Measurements from ENCODE around the gene SLC12A4. TPM values are rescaled to one million over a fixed set of nuclear protein-coding genes. Genes with fewer than 3 reads are reported as not detected.

SLC12A4 gene
- total RNA-seq, 4 donors from 2014 or later = 18.1 to 46.4 (median 25.4) TPM

DNA sequence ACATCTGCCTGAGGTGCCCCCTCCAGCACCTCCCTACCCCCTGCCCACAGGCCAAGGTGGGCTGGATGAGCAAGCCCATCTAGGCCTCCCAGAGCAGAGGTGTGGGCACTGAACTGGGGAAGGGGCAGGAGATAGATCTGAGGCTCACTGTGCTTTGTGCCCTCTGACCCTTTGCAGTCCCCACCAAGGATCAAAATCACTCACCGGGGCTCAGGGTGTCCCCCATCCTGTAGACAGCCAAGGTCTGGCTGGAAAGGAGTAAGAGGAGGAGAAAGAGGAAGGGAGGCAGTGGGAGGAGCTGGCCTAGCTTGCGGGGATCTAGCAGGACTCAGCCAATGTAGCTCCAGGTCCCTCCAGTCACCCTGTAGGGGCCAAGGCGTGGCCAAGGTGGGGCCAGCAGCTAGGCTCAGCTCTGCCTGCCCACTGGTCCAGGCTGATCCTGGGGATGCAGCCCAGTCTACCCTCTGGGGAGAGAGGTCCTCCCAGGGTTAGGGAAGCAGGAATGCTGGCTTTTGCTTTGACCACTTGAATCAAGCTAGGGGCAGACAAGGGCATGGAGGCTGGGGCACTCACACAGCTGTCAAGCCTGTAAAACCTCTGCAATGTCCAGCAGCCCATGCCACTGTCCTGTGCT lies 1.8 kb downstream of the SLC12A4 start:
- in situ Hi-C loops (cut with MboI; ENCODE audit: low pct_ligation_motif_present in 1 of 4, low pct_unique_long_range_greater_than_20kb in 1 of 4, low sequenced_read_pairs in 3 of 4) = no loop called here
- intact Hi-C loops (cut with DNase I; ENCODE audit: low total_unique reads) = no loop called here
- Histone ChIP-seq H3K27ac (peak overlapping the region; percentile 49 to 95 (median 92)), H3K36me3 (no peaks in the 10 kb centered on the region), H3K4me1 (peaks cover 15 to 45% (median 27%) of the 10 kb centered on the region in 4 donors), H3K9me3 (no peaks in the 10 kb centered on the region), H3K27me3 (peaks cover 22% of the 10 kb centered on the region), H3K4me3 (peak overlapping the region in 2 of 4 donors; percentile 71 to 81)
- WGBS, 2 donors (ENCODE audit: low coverage in 1 of 2) = 47% methylated on average over 3 of the region's 3 CpGs; no CpG with 5 or more reads in 1 of the 2 donors
- DNase-seq = no peak
- TF ChIP-seq POLR2A (IDR thresholded peaks at IDR 0.05) (no peak), EP300 (IDR thresholded peaks at IDR 0.05; ENCODE audit: low read depth) (no peak), POLR2AphosphoS5 (IDR thresholded peaks at IDR 0.05) (no peak)
- TF ChIP-seq, protein P1, sequence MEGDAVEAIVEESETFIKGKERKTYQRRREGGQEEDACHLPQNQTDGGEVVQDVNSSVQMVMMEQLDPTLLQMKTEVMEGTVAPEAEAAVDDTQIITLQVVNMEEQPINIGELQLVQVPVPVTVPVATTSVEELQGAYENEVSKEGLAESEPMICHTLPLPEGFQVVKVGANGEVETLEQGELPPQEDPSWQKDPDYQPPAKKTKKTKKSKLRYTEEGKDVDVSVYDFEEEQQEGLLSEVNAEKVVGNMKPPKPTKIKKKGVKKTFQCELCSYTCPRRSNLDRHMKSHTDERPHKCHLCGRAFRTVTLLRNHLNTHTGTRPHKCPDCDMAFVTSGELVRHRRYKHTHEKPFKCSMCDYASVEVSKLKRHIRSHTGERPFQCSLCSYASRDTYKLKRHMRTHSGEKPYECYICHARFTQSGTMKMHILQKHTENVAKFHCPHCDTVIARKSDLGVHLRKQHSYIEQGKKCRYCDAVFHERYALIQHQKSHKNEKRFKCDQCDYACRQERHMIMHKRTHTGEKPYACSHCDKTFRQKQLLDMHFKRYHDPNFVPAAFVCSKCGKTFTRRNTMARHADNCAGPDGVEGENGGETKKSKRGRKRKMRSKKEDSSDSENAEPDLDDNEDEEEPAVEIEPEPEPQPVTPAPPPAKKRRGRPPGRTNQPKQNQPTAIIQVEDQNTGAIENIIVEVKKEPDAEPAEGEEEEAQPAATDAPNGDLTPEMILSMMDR (IDR thresholded peaks at IDR 0.05) = no peak

GRCh38 chr16:67965668-67966548 lies 2.5 kb downstream of the SLC12A4 start:
- Histone ChIP-seq H3K36me3 (no peaks in the 10 kb centered on the region), H3K27ac (peak overlapping the region; percentile 49 to 95 (median 92)), H3K27me3 (peaks cover 22% of the 10 kb centered on the region), H3K4me1 (peaks cover 15 to 51% (median 30%) of the 10 kb centered on the region in 4 donors), H3K9me3 (no peaks in the 10 kb centered on the region), H3K4me3 (peak overlapping the region in 1 of 4 donors; percentile 71)
- in situ Hi-C loops (cut with MboI; ENCODE audit: low pct_ligation_motif_present in 1 of 4, low pct_unique_long_range_greater_than_20kb in 1 of 4, low sequenced_read_pairs in 3 of 4) (no loop called here), intact Hi-C loops (cut with DNase I; ENCODE audit: low total_unique reads) (no loop called here)
- TF ChIP-seq, protein P1 (IDR thresholded peaks at IDR 0.05) = no peak
- 78% methylated on average over 11 of the region's 11 CpGs; no CpG with 5 or more reads in 1 of the 2 donors for WGBS, 2 donors (ENCODE audit: low coverage in 1 of 2)
- DNase-seq = no peak

DNA sequence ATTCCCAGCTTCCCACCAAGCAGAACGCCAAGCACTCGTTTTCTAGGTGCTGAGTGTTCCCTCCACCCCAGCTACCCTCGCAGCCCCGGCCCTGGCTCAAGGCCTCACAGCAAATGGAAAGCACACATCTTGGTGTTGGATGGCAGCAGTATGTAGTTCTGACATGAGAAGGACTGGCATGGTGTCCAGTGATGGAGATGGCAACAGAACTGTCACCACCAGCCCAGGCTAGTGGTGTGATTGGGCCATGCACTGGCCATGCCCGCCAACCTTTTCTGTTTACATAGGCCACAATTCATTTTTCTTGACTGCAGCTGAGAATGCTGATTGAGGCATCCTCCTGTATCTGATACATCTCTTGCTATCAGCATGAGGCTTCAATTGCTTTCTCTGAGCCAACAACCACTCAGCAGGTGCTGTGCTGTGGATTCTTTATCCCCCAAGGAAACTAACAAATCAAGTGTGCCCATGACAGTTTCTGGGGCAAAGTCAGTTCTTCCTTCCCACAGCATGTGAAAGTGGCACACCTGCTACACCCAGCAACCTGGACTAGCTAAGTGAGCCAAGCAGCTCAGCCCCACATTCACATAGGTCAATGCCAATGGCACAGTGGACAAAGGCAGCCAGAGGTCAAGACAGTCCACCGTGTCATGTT lies 3.8 kb downstream of the SLC12A4 start:
- Histone ChIP-seq H3K27ac (peak overlapping the region; percentile 2 to 95 (median 24)), H3K9me3 (no peaks in the 10 kb centered on the region), H3K4me1 (peaks cover 15 to 62% (median 39%) of the 10 kb centered on the region in 4 donors), H3K4me3 (no peak overlapping the region), H3K36me3 (no peaks in the 10 kb centered on the region), H3K27me3 (peaks cover 19% of the 10 kb centered on the region)
- no peak for DNase-seq
- 80 to 88% methylated on average over 2 to 6 of the region's 6 CpGs for WGBS, 2 donors (ENCODE audit: low coverage in 1 of 2)
- in situ Hi-C loops (cut with MboI; ENCODE audit: low pct_ligation_motif_present in 1 of 4, low pct_unique_long_range_greater_than_20kb in 1 of 4, low sequenced_read_pairs in 3 of 4) (no loop called here), intact Hi-C loops (cut with DNase I; ENCODE audit: low total_unique reads) (no loop called here)
- TF ChIP-seq POLR2AphosphoS5 (IDR thresholded peaks at IDR 0.05) (no peak), EP300 (IDR thresholded peaks at IDR 0.05; ENCODE audit: low read depth) (no peak), POLR2A (IDR thresholded peaks at IDR 0.05) (no peak)
- TF ChIP-seq, protein P1 (IDR thresholded peaks at IDR 0.05) = no peak

Data from transverse colon (tissue), 4 donors.